CD14-positive monocyte (primary cell): ENCODE results near the gene CLPSL2. TPM values are rescaled to one million over a fixed set of nuclear protein-coding genes. Genes with fewer than 3 reads are reported as not detected.

ENCODE experiments used
- DNase-seq, 3 donors: peaks; one replicate each; pipeline ENCODE4 v3.0.0-alpha.2; 2011 to 2022
- H2AFZ ChIP-seq: 2 replicates; pipeline ENCODE4 v1.6.0; 2012; ENCODE audit warnings: mild to moderate bottlenecking, low read depth, low read length, inconsistent platforms; ENCODE audit not compliant: insufficient read depth, poor library complexity, severe bottlenecking
- H3K27ac ChIP-seq, 2 donors: 1 replicate in 1 of 2; 2 replicates in 1 of 2; pipeline ENCODE4 v1.5.1; 2012 to 2013; ENCODE audit warnings: low read length in 2 of 2, control low read depth in 1 of 2, inconsistent platforms in 1 of 2, low read depth in 1 of 2, mild to moderate bottlenecking in 1 of 2
- H3K27me3 ChIP-seq, 2 donors: one replicate each; pipeline versions ENCODE4 v1.6.0 to v1.6.1; 2011 to 2013; ENCODE audit warnings: low read length in 2 of 2; ENCODE audit not compliant: control insufficient read depth in 2 of 2, insufficient read depth in 2 of 2
- H3K36me3 ChIP-seq, 2 donors: replicated peaks in 1 of 2; 1 replicate in 1 of 2; 2 replicates in 1 of 2; pipeline versions ENCODE4 v1.5.1 to v1.6.1; 2012 to 2013; ENCODE audit warnings: low read length in 2 of 2, control low read depth in 1 of 2, inconsistent platforms in 1 of 2, mild to moderate bottlenecking in 1 of 2; ENCODE audit not compliant: insufficient read depth in 2 of 2, control insufficient read depth in 1 of 2
- H3K4me1 ChIP-seq, 2 donors: 1 replicate in 1 of 2; 2 replicates in 1 of 2; pipeline versions ENCODE4 v1.5.1 to v1.6.1; 2012 to 2013; ENCODE audit warnings: low read length in 2 of 2, control low read depth in 1 of 2, inconsistent platforms in 1 of 2, mild to moderate bottlenecking in 1 of 2, moderate library complexity in 1 of 2; ENCODE audit not compliant: insufficient read depth in 2 of 2, control insufficient read depth in 1 of 2
- H3K4me2 ChIP-seq: replicated peaks from 2 replicates; pipeline ENCODE3; 2012; ENCODE audit warnings: low read length, moderate library complexity, mild to moderate bottlenecking; ENCODE audit not compliant: poor library complexity, severe bottlenecking; ENCODE audit errors: extremely low read depth
- H3K4me3 ChIP-seq, 3 experiments: fragments of 200-600 bp in 1 of 3; sonication (generic) in 1 of 3; replicated peaks in 1 of 3; 1 replicate in 2 of 3; 2 replicates in 1 of 3; pipeline ENCODE4 v1.5.1; 2011 to 2013; ENCODE audit warnings: low read length in 3 of 3, mild to moderate bottlenecking in 3 of 3, control low read depth in 2 of 3, low read depth in 2 of 3, inconsistent platforms in 1 of 3, moderate library complexity in 1 of 3
- H3K79me2 ChIP-seq: 2 replicates; pipeline ENCODE4 v1.6.0; 2012; ENCODE audit warnings: mild to moderate bottlenecking, control low read depth, inconsistent platforms, low read length, moderate library complexity; ENCODE audit not compliant: insufficient read depth
- H3K9ac ChIP-seq: 2 replicates; pipeline ENCODE4 v1.6.0; 2017; ENCODE audit warnings: low read length, mild to moderate bottlenecking; ENCODE audit not compliant: insufficient read depth, poor library complexity, severe bottlenecking
- H3K9me3 ChIP-seq, 2 donors: replicated peaks in 1 of 2; 1 replicate in 1 of 2; 2 replicates in 1 of 2; pipeline versions ENCODE4 v1.5.1 to v1.6.1; 2012 to 2013; ENCODE audit warnings: low read length in 2 of 2, control low read depth in 1 of 2; ENCODE audit not compliant: control insufficient read depth in 1 of 2, insufficient read depth in 1 of 2
- H4K20me1 ChIP-seq: 2 replicates; pipeline ENCODE4 v1.6.0; 2012; ENCODE audit warnings: mild to moderate bottlenecking, low read length, control low read depth, moderate library complexity; ENCODE audit not compliant: insufficient read depth
- H3K27ac Mint-ChIP-seq, 7 donors: one replicate each; pipeline ENCODE4 v1.8.0; 2020; ENCODE audit warnings: mild to moderate bottlenecking in 7 of 7, mixed read lengths in 7 of 7, moderate library complexity in 6 of 7, inconsistent platforms in 2 of 7
- H3K27me3 Mint-ChIP-seq, 3 donors: one replicate each; pipeline ENCODE4 v1.8.0; 2021 to 2022; ENCODE audit warnings: low read depth in 3 of 3, mild to moderate bottlenecking in 3 of 3, mixed read lengths in 3 of 3, moderate library complexity in 3 of 3, inconsistent platforms in 1 of 3
- H3K36me3 Mint-ChIP-seq, 2 donors: one replicate each; pipeline ENCODE4 v1.8.0; 2020; ENCODE audit warnings: mixed read lengths in 2 of 2, inconsistent platforms in 1 of 2, mild to moderate bottlenecking in 1 of 2
- H3K4me1 Mint-ChIP-seq: one replicate; pipeline ENCODE4 v1.8.0; 2020; ENCODE audit warnings: mild to moderate bottlenecking, mixed read lengths
- H3K4me3 Mint-ChIP-seq, 2 donors: one replicate each; pipeline ENCODE4 v1.8.0; 2020; ENCODE audit warnings: mild to moderate bottlenecking in 2 of 2, mixed read lengths in 2 of 2, moderate library complexity in 1 of 2
- H3K9me3 Mint-ChIP-seq, 7 donors: one replicate each; pipeline ENCODE4 v1.8.0; 2020 to 2022; ENCODE audit warnings: mixed read lengths in 7 of 7, mild to moderate bottlenecking in 6 of 7, moderate library complexity in 6 of 7, inconsistent platforms in 2 of 7
- CTCF ChIP-seq: fragments of 200-600 bp; IDR thresholded peaks from one replicate; pipeline ENCODE4 v1.8.0; 2022; ENCODE audit warnings: antibody characterized with exemption, mild to moderate bottlenecking
- WGBS: methylation state at CpG from one replicate; pipeline ENCODE4 v1.1.5; 2013; ENCODE audit warnings: missing lambda C conversion rate; ENCODE audit not compliant: insufficient coverage; 5-methylcytosine and 5-hydroxymethylcytosine counted together
- intact Hi-C, 2 donors: fragments of 100-400 bp; cut with micrococcal nuclease; formaldehyde crosslinking; loops; one replicate each; pipeline versions ENCODE4 v1.15.0 to v1.15.1; 2023
- polyA plus RNA-seq, 3 donors: library from polyadenylated mRNA; depleted of rRNA in 1 of 3; unstranded in 2 of 3; stranded (reverse) in 1 of 3; fragments of 300-500 nt in 2 of 3; fragments of >200 nt in 1 of 3; fragmentation: Illumina TruSeq in 2 of 3; gene quantifications; 1 replicate in 2 of 3; 2 replicates in 1 of 3; pipeline ENCODE4 v1.2.3, GENCODE V29; 2012 to 2021

The CLPSL2 gene
- polyA plus RNA-seq, 3 donors: not detected

DNA sequence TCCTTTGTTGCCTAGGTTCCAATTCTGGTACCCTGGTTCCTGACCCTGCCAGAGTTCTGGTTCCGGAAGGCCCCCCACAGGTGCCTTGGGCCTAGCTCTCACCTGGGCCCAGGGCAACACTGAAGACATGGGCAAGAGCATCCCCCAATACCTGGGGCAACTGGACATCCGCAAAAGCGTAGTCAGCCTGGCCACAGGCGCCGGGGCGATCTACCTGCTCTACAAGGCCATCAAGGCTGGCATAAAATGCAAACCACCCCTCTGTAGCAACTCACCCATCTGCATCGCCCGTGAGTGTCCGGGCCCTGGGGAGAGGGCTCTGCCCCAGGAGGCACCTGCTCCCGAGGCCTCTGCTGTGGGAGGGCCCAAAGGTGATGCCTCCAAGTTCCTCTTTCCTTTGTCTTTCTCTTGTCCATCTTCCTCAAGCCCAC, 39.4 kb upstream of the CLPSL2 start, which contains the start of gene ARMC12:
TSS of gene ARMC12 (plus strand) at position 51 of the 431 bp plus-strand sequence. CDS start at position 128, 77 bp downstream.
- no peak for DNase-seq
- no peak within 1 kb of the TSS for H2AFZ ChIP-seq
- Mint-ChIP-seq H3K4me3 (no peak within 1 kb of the TSS), H3K27ac (peak within 1 kb of the TSS in 4 of 7 donors; percentile 27 to 84 (median 59)), H3K9me3 (peaks cover 0 to 2% (median 0%) of the 10 kb centered on the region in 7 donors), H3K27me3 (no peaks in the 10 kb centered on the region), H3K36me3 (no peaks in the 10 kb centered on the region), H3K4me1 (peaks cover 30% of the 10 kb centered on the region)
- no peaks in the 10 kb centered on the region for H4K20me1 ChIP-seq
- H3K79me2 ChIP-seq: no peaks in the 10 kb centered on the region
- H3K27me3 ChIP-seq: no peaks in the 10 kb centered on the region
- intact Hi-C loops: loop anchor here (1.0 to 10.0 kb wide), 4 partner anchors 153 to 442 kb away; partner anchors contain the start of gene DEF6 (in 1 of the 2)
- WGBS: 91% methylated on average over 7 of the region's 10 CpGs
- H3K4me1 ChIP-seq: peaks cover 20 to 41% of the 10 kb centered on the region in 2 donors
- no peak for TF ChIP-seq CTCF
- no peak within 1 kb of the TSS for H3K9ac ChIP-seq
- no peak within 1 kb of the TSS for H3K4me3 ChIP-seq
- no peak within 1 kb of the TSS for H3K4me2 ChIP-seq
- H3K9me3 ChIP-seq: no peaks in the 10 kb centered on the region
- H3K27ac ChIP-seq: no peak within 1 kb of the TSS
- H3K36me3 ChIP-seq: no peaks in the 10 kb centered on the region

DNA sequence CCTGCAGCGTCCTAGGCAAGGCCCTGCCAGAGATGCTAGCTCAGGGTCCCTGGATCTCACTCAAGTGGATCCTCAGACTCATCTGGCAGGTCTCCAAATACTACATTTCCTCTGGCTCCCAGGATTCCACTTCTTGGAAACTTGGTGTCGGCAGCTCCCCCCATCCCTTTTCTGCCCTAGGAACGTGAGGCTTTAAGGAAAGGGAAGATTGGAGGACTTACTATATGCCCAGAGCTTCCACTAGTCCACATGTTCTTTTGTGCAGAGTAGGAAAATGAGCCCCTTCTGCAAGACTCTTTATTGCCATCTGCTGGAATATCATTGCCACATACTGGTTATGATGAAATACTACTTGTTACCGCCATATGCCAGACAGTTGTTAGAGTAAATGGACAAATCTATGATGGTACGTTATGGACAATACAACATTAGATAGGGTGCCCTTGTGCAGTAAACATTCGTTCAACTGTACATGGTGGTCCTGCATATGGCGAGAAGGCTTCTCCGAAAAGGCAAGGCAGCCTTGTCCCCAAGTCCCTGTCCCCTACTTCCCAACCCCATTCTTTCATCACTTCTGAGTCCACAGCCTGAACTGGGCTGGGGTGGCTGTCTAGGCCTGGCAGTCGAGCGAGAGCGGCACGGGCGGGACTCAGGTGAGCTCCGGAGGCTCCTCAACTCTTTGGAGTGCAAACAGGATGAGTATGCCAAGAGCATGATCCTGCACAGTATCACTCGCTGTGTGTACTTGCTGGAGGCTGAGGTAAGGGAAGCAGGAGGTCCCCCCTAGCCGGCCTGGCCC, 38.8 kb upstream of the CLPSL2 start:
- peaks cover 24% of the 10 kb centered on the region for H3K4me1 Mint-ChIP-seq
- no peaks in the 10 kb centered on the region for H3K36me3 ChIP-seq
- intact Hi-C loops: loop anchor here (1.0 to 10.0 kb wide), 4 partner anchors 153 to 443 kb away; partner anchors contain the start of gene DEF6 (in 1 of the 2)
- DNase-seq: peak; percentile 61 to 79 (median 75)
- H3K79me2 ChIP-seq: no peaks in the 10 kb centered on the region
- H3K9me3 Mint-ChIP-seq: peaks cover 0 to 2% (median 0%) of the 10 kb centered on the region in 7 donors
- H3K9ac ChIP-seq: no peak overlapping the region
- H3K4me1 ChIP-seq: peaks cover 15 to 34% of the 10 kb centered on the region in 2 donors
- no peak overlapping the region for H3K4me3 ChIP-seq
- no peak overlapping the region for H2AFZ ChIP-seq
- no peaks in the 10 kb centered on the region for H3K27me3 ChIP-seq
- H3K4me2 ChIP-seq: no peak overlapping the region
- WGBS: 73% methylated on average over 12 of the region's 16 CpGs
- H3K4me3 Mint-ChIP-seq: no peak overlapping the region
- no peaks in the 10 kb centered on the region for H4K20me1 ChIP-seq
- peak overlapping the region in 3 of 7 donors; percentile 45 to 84 (median 73) for H3K27ac Mint-ChIP-seq
- no peaks in the 10 kb centered on the region for H3K9me3 ChIP-seq
- no peaks in the 10 kb centered on the region for H3K27me3 Mint-ChIP-seq
- peak; percentile 78 for TF ChIP-seq CTCF
- no peaks in the 10 kb centered on the region for H3K36me3 Mint-ChIP-seq
- no peak overlapping the region for H3K27ac ChIP-seq
